Breast epithelium (tissue), 3 donors: Measurements from ENCODE around the gene TRIO.

Experiments used
- POLR2A ChIP-seq: fragments of 450-650 bp; IDR thresholded peaks from one replicate; pipeline ENCODE4 v1.6.1; 2016; ENCODE audit warnings: antibody characterized with exemption, mild to moderate bottlenecking, moderate library complexity
- POLR2AphosphoS5 ChIP-seq, 3 donors: sonication (generic); formaldehyde crosslinking; IDR thresholded peaks; one replicate each; pipeline ENCODE4 v1.6.1; 2017; ENCODE audit warnings: antibody characterized with exemption in 3 of 3
- TF ChIP-seq, protein P1 (sequence below), 3 donors: fragments of 450-650 bp; IDR thresholded peaks; one replicate each; pipeline ENCODE4 v1.5.1; 2016 to 2017; ENCODE audit warnings: antibody characterized with exemption in 3 of 3, mild to moderate bottlenecking in 3 of 3, moderate library complexity in 3 of 3

DNA sequence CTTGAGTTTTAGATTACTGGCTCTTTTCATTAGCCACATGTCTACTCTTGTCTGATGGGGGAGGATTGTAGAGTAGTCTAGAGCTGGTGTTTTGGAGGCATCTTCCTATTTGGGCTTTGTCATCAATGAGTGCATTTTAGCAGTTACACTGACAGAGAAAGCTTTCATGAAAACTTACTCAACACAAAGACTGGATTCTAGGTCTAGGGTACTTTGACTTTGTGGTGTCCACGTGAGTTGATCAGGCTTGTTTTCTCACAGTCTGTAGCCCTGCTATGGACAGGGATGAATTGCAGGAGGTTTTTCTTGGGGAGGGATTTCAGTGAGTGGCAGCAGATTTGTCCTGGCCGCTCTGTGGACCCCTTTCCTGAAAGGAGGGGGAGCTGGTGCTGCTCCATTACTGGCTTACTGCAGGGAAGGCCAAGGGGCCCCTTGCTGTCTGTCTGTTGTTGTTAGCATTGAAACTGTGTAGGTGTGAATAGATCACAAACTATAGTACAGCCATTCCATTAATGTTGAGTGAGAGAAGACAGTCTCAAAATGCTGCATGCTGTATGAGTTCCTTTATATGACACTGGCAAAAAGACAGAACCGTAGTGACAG lies 6.6 kb downstream of the TRIO start:
- TF ChIP-seq, protein P1, sequence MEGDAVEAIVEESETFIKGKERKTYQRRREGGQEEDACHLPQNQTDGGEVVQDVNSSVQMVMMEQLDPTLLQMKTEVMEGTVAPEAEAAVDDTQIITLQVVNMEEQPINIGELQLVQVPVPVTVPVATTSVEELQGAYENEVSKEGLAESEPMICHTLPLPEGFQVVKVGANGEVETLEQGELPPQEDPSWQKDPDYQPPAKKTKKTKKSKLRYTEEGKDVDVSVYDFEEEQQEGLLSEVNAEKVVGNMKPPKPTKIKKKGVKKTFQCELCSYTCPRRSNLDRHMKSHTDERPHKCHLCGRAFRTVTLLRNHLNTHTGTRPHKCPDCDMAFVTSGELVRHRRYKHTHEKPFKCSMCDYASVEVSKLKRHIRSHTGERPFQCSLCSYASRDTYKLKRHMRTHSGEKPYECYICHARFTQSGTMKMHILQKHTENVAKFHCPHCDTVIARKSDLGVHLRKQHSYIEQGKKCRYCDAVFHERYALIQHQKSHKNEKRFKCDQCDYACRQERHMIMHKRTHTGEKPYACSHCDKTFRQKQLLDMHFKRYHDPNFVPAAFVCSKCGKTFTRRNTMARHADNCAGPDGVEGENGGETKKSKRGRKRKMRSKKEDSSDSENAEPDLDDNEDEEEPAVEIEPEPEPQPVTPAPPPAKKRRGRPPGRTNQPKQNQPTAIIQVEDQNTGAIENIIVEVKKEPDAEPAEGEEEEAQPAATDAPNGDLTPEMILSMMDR (IDR thresholded peaks at IDR 0.05), result no peak
- TF ChIP-seq POLR2AphosphoS5 (IDR thresholded peaks at IDR 0.05) (no peak), POLR2A (no peak)
